Epithelial cell of esophagus (primary cell): ENCODE measurements around the gene MAS1.
A peak's percentile ranks its signal among the peaks of the same experiment; 100 is the strongest.
"Not testable (repeated sequence)": the region's sequence is repeated elsewhere in the genome, so short reads cannot be mapped to it uniquely, and the experiment has no call there.

Experiments used
- DNase-seq: peaks from one replicate; pipeline ENCODE4 v3.0.0; 2010; ENCODE audit warnings: low read depth
- H3K4me3 ChIP-seq: 2 replicates; pipeline ENCODE4 v1.5.1; 2011; ENCODE audit warnings: mild to moderate bottlenecking, low read length, control low read depth
- CTCF ChIP-seq: IDR thresholded peaks from 2 replicates; pipeline ENCODE4 v1.5.1; 2011; ENCODE audit warnings: low read depth, mild to moderate bottlenecking, low read length, control low read depth, inconsistent platforms; ENCODE audit not compliant: insufficient read depth; ENCODE audit errors: missing control alignments

The MAS1 gene

GRCh38 chr6:159890792-159891191 lies at the start of gene MAS1:
TSS of gene MAS1 (plus strand) at chr6:159890988. CDS start at chr6:159906956, 15,968 bp downstream.
- no peak for TF ChIP-seq CTCF
- H3K4me3 ChIP-seq: no peak within 1 kb of the TSS
- DNase-seq: no peak

DNA sequence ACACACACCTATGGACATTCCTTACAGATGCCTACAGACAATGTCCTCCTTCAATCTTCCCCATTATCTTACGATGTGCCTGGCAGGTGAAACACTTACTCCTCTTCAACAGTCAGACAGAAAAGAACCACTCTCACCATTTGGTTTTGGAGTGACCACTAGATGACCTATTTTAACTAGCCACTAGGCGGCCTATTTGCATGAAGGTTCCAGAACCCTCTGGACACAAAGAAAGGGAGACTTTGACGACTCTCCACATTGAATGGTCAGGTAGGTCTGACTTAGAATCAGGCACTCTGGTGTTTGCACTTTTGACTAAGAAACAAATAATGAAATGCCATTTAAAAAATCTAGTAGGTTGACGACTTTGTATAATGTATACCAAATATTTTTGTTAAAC lies 48.8 kb upstream of the MAS1 start:
- DNase-seq: no peak
- peak; percentile 21 for TF ChIP-seq CTCF
- no peak overlapping the region for H3K4me3 ChIP-seq

DNA sequence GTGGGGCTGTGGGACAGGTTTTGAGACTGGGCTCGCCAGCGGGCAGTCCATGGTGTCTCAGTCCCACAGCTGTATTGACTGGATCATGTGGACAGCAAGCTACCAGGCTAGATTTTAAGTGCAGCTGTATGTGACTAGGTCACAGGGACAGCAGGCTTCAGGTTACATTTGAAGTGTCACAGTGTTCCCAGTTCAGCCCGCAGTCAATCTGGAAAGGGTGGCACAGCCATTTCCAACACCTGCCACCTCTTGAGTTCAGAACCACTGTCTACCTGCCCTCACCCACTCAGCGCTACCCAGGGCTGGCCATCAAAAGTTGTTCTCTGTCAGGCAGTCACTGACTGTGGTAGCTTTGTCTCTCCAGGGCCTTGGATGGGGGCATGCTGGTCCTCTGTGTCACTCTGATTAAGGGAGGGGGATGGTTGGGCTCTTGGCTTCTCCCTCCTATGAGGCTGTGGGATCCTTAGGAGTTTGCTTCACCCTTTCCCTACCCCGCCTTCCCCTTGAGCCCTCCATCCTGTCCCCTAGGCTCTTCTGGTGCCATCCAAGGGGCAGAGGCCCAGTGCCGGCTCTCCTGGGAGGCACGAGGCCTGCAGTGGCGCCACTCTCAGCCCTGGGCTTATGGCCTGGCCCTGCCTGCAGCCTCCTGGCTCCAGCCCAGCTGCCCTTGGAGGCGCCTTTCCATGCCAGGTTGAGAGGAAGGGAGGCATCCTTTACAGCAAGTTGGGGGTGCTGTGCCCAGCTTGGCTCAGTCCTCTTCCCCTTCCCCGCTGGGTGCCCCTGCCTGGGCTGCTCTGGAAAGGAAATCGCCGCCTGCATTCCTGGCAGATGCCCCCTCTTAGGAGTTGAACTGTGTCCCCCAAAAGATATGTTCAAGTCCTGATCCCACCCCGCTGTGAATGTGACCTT lies 45.8 kb upstream of the MAS1 start:
- H3K4me3 ChIP-seq: no peak overlapping the region
- TF ChIP-seq CTCF: no peak
- DNase-seq: no peak

DNA sequence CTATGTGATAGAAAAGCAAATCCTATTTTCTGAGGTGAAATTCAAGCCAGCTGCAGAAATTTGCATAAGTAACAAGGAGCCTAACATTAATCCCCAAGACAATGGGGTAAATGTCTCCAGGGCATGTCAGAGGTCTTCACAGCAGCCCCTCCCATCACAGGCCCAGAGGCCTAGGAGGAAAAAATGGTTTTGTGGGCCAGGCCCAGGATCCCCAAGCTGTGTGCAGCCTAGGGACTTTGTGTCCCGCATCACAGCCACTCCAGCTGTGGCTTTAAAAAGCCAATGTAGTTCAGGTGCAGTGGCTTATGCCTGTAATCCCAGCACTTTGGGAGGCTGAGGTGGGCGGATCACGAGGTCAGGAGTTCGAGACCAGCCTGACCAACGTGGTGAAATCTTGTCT lies 42.2 kb upstream of the MAS1 start:
- not testable (repeated sequence) for H3K4me3 ChIP-seq, DNase-seq

DNA sequence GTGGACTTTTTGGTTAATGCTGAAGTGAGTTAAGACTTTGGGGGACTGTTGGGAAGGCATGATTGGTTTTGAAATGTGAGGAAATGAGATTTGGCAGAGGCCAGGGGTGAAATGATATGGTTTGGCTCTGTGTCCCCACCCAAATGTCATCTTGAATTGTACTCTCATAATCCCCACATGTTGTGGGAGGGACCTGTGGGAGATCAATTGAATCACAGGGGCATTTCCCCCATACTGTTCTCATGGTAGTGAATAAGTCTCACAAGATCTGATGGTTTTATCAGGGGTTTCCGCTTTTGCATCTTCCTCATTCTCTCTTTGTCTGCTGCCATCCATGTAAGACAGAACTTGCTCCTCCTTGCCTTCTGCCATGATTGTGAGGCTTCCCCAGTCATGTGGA lies 40.9 kb upstream of the MAS1 start:
- not testable (repeated sequence) for DNase-seq, H3K4me3 ChIP-seq

DNA sequence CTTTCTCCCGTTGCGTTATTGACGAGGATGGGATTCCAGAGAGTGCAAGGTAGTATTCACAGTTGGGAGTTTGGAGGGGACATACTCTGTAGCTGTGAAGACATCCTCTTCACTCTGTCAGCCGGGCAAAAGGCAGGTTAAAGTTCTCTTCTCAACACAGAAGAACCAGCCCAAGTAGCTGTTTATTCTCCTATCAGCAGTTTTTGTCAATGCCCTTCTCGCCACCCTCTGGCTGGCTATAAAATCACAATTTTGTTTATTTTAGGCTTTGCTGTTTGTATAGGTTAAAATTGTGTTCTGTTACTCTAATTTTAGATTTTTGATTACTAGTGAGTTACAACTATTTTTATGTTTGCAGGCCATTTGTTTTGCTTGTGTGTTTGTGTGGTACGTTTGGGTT lies 37.9 kb upstream of the MAS1 start:
- TF ChIP-seq CTCF: peak; percentile 53
- no peak overlapping the region for H3K4me3 ChIP-seq
- DNase-seq: peak; percentile 39

DNA sequence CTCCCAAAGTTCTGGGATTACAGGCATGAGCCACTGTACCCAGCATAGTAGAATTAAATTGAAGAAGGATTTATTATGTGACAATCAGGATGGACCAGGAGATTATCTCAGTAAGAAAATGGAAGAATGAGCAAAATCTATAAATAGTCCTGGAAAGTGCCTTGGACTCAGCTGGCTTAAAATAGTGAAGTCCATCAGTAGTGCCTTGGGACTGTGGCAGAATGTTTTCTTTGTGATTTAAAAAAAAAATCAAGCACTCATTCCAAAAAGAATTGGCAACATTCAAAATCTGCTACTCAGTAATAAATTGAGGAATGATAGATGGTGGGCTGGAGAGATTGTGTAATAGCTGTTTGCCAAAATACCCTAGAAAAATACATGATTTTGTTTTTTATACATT lies 37.0 kb upstream of the MAS1 start:
- no peak for TF ChIP-seq CTCF
- no peak overlapping the region for H3K4me3 ChIP-seq
- no peak for DNase-seq

DNA sequence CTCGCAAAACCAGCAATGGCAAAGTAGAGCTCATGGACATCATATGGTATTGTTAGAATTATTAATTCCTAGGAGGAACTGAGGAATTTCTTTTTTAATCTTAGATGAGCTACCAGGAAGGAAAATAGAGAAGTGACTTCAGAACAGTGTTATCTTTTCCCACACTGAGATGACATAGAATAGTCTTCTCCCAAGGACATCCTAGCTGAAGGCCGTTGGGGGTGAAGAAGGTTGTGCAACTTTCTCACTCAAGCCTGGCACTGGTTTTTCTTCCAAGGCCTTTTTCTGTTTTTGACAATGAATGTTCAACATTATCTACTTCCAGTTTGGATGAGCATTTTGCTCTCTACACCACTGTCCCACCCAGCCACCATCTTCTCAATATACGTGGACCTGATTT lies 35.8 kb upstream of the MAS1 start:
- TF ChIP-seq CTCF: no peak
- no peak for DNase-seq
- H3K4me3 ChIP-seq: no peak overlapping the region
